GM12878 (cell line): Measurements from ENCODE around the gene NTN1. TPM values are rescaled to one million over a fixed set of nuclear protein-coding genes. Genes with fewer than 3 reads are reported as not detected.

Experiments
- ATAC-seq: fragments of 200-7000 bp; cut with Tn5 transposase; 3 replicates; pipeline ENCODE4 v1.9.1; 2020; ENCODE audit warnings: mild to moderate bottlenecking, moderate library complexity
- BruUV-seq: library from RNA; stranded (reverse); fragments of 400-500 nt; replicated peaks from 2 replicates; lab custom pipeline; 2021; lab: Mats Ljungman, UMichigan
- CTCF ChIA-PET: fragments of 300-600 bp; sonication (Branson Sonifier 250); formaldehyde crosslinking; extraction: SDS; loops from one replicate; lab custom pipeline; 2021; ENCODE audit warnings: inconsistent platforms; lab: Yijun Ruan, JAX
- POLR2A ChIA-PET: fragments of 350-600 bp; formaldehyde crosslinking; extraction: SDS; loops from one replicate; lab custom pipeline; 2021; ENCODE audit warnings: inconsistent platforms; lab: Charles Lee
- RAD21 ChIA-PET: fragments of 300-600 bp; sonication (Branson Sonifier 250); formaldehyde crosslinking; loops from one replicate; lab custom pipeline; 2023; ENCODE audit warnings: antibody characterized with exemption; ENCODE audit not compliant: unreplicated experiment; lab: Charles Lee
- SMC1A ChIA-PET: fragments of 300-600 bp; sonication (Branson Sonifier 250); formaldehyde crosslinking; loops from one replicate; lab custom pipeline; 2023; ENCODE audit not compliant: unreplicated experiment, uncharacterized antibody; lab: Charles Lee
- DNase-seq: peaks from one replicate; pipeline ENCODE4 v3.0.0-alpha.2; 2011; ENCODE audit warnings: low read depth, low spot score
- FAIRE-seq: peaks from 3 replicates; lab custom pipeline; 2011; peaks lifted over from hg19 to GRCh38; lab: Jason Lieb, UNC
- H2AFZ ChIP-seq: 2 replicates; pipeline ENCODE4 v1.6.0; 2011; ENCODE audit warnings: low read depth, low read length, control low read depth; ENCODE audit not compliant: control insufficient read depth
- H3K27ac ChIP-seq: 2 replicates; pipeline ENCODE4 v1.5.1; 2011; ENCODE audit warnings: control low read depth; ENCODE audit not compliant: control insufficient read depth, insufficient read depth
- H3K27me3 ChIP-seq, 2 experiments: replicated peaks in 1 of 2; 2 replicates each; pipeline versions ENCODE4 v1.6.0 to v1.6.1; 2011; ENCODE audit warnings: low read length in 1 of 2; ENCODE audit not compliant: control insufficient read depth in 2 of 2, insufficient read depth in 2 of 2
- H3K36me3 ChIP-seq, 2 experiments: 2 replicates each; pipeline ENCODE4 v1.5.1; 2011; ENCODE audit warnings: low read length in 1 of 2; ENCODE audit not compliant: control insufficient read depth in 2 of 2, insufficient read depth in 2 of 2
- H3K4me1 ChIP-seq: 2 replicates; pipeline ENCODE4 v1.6.1; 2011; ENCODE audit warnings: mild to moderate bottlenecking, low read length, moderate library complexity, mixed read lengths; ENCODE audit not compliant: control insufficient read depth, insufficient read depth
- H3K4me2 ChIP-seq: 2 replicates; pipeline ENCODE4 v1.6.0; 2011; ENCODE audit warnings: control low read depth; ENCODE audit not compliant: control insufficient read depth, insufficient read depth
- H3K4me3 ChIP-seq: fragments of 200-600 bp; sonication (generic); 2 replicates; pipeline ENCODE4 v1.5.1; 2016
- H3K79me2 ChIP-seq: 2 replicates; pipeline ENCODE4 v1.6.0; 2011; ENCODE audit warnings: low read length; ENCODE audit not compliant: control insufficient read depth, insufficient read depth
- H3K9ac ChIP-seq: 2 replicates; pipeline ENCODE4 v1.8.0; 2011; ENCODE audit warnings: low read length, control low read depth, mixed read lengths; ENCODE audit not compliant: control insufficient read depth, insufficient read depth
- H3K9me3 ChIP-seq: replicated peaks from 3 replicates; pipeline ENCODE4 v1.5.1; 2011; ENCODE audit warnings: mild to moderate bottlenecking, low read length; ENCODE audit not compliant: control insufficient read depth, insufficient read depth
- H4K20me1 ChIP-seq: 2 replicates; pipeline ENCODE4 v1.6.0; 2011; ENCODE audit not compliant: control insufficient read depth, insufficient read depth
- ATF2 ChIP-seq: IDR thresholded peaks from 2 replicates; pipeline ENCODE4 v1.6.1; 2012; ENCODE audit warnings: low read length, inconsistent platforms
- MYC ChIP-seq: IDR thresholded peaks from 2 replicates; pipeline ENCODE4 v1.6.1; 2011; ENCODE audit warnings: mild to moderate bottlenecking, low read length, moderate library complexity, inconsistent platforms; ENCODE audit not compliant: insufficient read depth, insufficient replicate concordance, insufficient read length, severe bottlenecking
- SMARCA5 ChIP-seq: fragments of 450-650 bp; IDR thresholded peaks from 2 replicates; pipeline ENCODE4 v1.6.1; 2017; ENCODE audit warnings: mild to moderate bottlenecking
- TCF3 ChIP-seq: IDR thresholded peaks from 2 replicates; pipeline ENCODE4 v1.6.1; 2012; ENCODE audit warnings: low read depth, mild to moderate bottlenecking, low read length, borderline replicate concordance; ENCODE audit not compliant: insufficient read depth
- WGBS: methylation state at CpG from one replicate; pipeline ENCODE4 v1.1.6; 2016; ENCODE audit warnings: low lambda C conversion rate; ENCODE audit not compliant: insufficient replicate concordance, insufficient coverage; ENCODE audit errors: missing lambda C conversion rate; 5-methylcytosine and 5-hydroxymethylcytosine counted together
- in situ Hi-C: fragments of 300-500 bp; cut with MboI; formaldehyde crosslinking; loops from 9 replicates; pipeline ENCODE4 v1.14.3; 2018; ENCODE audit warnings: mixed read lengths
- intact Hi-C: fragments of 100-400 bp; cut with micrococcal nuclease; formaldehyde crosslinking; loops from one replicate; pipeline ENCODE4 v1.14.2; 2022; ENCODE audit not compliant: unreplicated experiment
- polyA plus RNA-seq, 11 experiments: library from polyadenylated mRNA; depleted of rRNA in 4 of 11; unstranded in 6 of 11; stranded (reverse) in 5 of 11; fragments of >200 nt; fragmentation: Nextera tagmentation in 4 of 11; fragmentation: Illumina TruSeq in 1 of 11; extraction: Ambion mirVana in 4 of 11; extraction: Trizol in 1 of 11; gene quantifications; 1 replicate in 1 of 11; 2 replicates in 10 of 11; pipeline versions ENCODE4 v1.2.1 to v1.2.3, GENCODE V29; 2011 to 2016; ENCODE audit warnings: inconsistent platforms in 2 of 11, missing spikeins in 2 of 11, low read depth in 1 of 11
- total RNA-seq, 4 experiments: library from RNA; depleted of rRNA in 3 of 4; stranded (reverse); fragments of >200 nt in 3 of 4; fragmentation: Illumina TruSeq in 1 of 4; extraction: Trizol in 1 of 4; gene quantifications; 2 replicates each; pipeline versions ENCODE4 v1.2.1 to v1.2.3, GENCODE V29; 2013 to 2021
- TF ChIP-seq, protein P1 (sequence below): IDR thresholded peaks from 2 replicates; pipeline ENCODE4 v1.6.1; 2012; ENCODE audit warnings: low read depth, low read length, improper control_type of control experiment

NTN1 gene
- total and polyA plus RNA-seq, 10 of the 15 experiments (the other 5 are each of a cell fraction or from before 2014, with no cell fraction given), result 0.02 to 0.89 (median 0.35) TPM

DNA sequence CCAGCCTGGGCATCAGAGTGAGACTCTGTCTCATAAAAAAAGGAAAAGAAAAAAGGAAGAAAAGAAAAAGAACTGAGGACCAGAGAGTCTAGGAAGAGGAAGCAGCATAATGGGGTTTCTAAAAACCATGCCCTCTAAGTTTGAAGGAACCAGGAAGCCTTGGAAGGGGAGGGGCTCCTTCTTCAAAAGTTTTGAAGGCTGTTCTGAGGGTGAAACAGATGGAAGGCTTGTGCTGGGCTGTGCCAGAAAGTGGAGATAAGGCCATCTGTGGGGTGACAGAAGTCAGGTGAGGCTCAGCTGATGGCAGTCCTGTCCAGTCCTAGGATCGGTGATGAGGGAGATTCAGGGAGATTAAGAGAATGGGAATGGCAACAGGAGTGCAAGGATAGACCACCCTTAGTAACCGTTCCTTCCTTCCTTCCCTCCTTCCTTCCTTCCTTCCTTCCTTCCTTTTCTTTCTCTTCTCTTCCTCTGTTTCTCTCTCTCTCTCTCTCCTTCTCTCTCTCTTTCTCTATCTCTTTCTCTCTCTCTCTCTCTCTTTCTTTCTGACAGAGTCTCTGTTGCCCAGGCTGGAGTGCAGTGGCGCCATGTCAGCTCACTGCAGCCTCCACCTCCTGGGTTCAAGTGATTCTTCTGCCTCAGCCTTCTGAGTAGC lies 182.6 kb downstream of the NTN1 start:
- in situ Hi-C loops, result no loop called here
- no peak overlapping the region for H3K4me2 ChIP-seq
- H3K9me3 ChIP-seq, result no peaks in the 10 kb centered on the region; the same call in 2 of the 3 replicates
- no peak overlapping the region for H3K9ac ChIP-seq
- H2AFZ ChIP-seq, result no peak overlapping the region
- H3K36me3 ChIP-seq, result no peaks in the 10 kb centered on the region
- WGBS, result 35% methylated on average over 3 of the region's 3 CpGs
- no peak for FAIRE-seq
- ChIA-PET SMC1A (interaction anchor here (1.1 kb wide), 1 partner anchor 8 kb away, joined by 3 read pairs; no protein-coding TSS in a partner anchor), POLR2A (no interaction called here), CTCF (no interaction called here), RAD21 (no interaction called here)
- DNase-seq, result no peak
- no peak overlapping the region for H3K4me3 ChIP-seq
- BruUV-seq, result no TSS peak
- no peaks in the 10 kb centered on the region for H4K20me1 ChIP-seq
- H3K4me1 ChIP-seq, result peaks cover 14% of the 10 kb centered on the region
- no peak for ATAC-seq
- no peaks in the 10 kb centered on the region for H3K79me2 ChIP-seq
- TF ChIP-seq ATF2, result no peak
- TF ChIP-seq SMARCA5, result no peak
- TF ChIP-seq TCF3, result no peak
- no peak for TF ChIP-seq MYC
- TF ChIP-seq, protein P1, sequence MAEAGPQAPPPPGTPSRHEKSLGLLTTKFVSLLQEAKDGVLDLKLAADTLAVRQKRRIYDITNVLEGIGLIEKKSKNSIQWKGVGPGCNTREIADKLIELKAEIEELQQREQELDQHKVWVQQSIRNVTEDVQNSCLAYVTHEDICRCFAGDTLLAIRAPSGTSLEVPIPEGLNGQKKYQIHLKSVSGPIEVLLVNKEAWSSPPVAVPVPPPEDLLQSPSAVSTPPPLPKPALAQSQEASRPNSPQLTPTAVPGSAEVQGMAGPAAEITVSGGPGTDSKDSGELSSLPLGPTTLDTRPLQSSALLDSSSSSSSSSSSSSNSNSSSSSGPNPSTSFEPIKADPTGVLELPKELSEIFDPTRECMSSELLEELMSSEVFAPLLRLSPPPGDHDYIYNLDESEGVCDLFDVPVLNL, result no peak
- intact Hi-C loops, result no loop called here
- H3K27me3 ChIP-seq, result no peaks in the 10 kb centered on the region; a peak in 1 of 4 replicates
- H3K27ac ChIP-seq, result no peak overlapping the region
